PC-9 (cell line): ENCODE results near the gene DNAI4. TPM values are rescaled to one million over a fixed set of nuclear protein-coding genes. Genes with fewer than 3 reads are reported as not detected.

ENCODE experiments used
- BruUV-seq: library from RNA; stranded (reverse); fragments of 400-500 nt; replicated peaks from 2 replicates; lab custom pipeline; 2021; lab: Mats Ljungman, UMichigan
- CTCF ChIA-PET: fragments of 300-600 bp; sonication (Branson Sonifier 250); formaldehyde crosslinking; loops from one replicate; lab custom pipeline; 2022; ENCODE audit warnings: antibody characterized with exemption; lab: Charles Lee
- POLR2A ChIA-PET: fragments of 300-600 bp; sonication (Branson Sonifier 250); formaldehyde crosslinking; loops from one replicate; lab custom pipeline; 2022; ENCODE audit warnings: antibody characterized with exemption; ENCODE audit not compliant: unreplicated experiment; lab: Charles Lee
- DNase-seq, 2 experiments: peaks; one replicate each; pipeline versions ENCODE4 v3.0.0 to v3.0.0-alpha.2; 2015 to 2022; ENCODE audit warnings: mixed read lengths in 1 of 2
- H2AFZ ChIP-seq: fragments of 200-600 bp; sonication (generic); 2 replicates; pipeline ENCODE4 v1.8.1; 2017; ENCODE audit warnings: antibody characterized with exemption
- H3F3A ChIP-seq: fragments of 200-600 bp; sonication (generic); 2 replicates; pipeline ENCODE4 v1.8.1; 2017; ENCODE audit warnings: antibody characterized with exemption, mild to moderate bottlenecking, low read depth; ENCODE audit not compliant: insufficient read depth
- H3K27ac ChIP-seq: fragments of 200-600 bp; sonication (generic); 2 replicates; pipeline ENCODE4 v1.6.1; 2016; ENCODE audit warnings: mixed run types
- H3K27me3 ChIP-seq: fragments of 200-600 bp; sonication (generic); 2 replicates; pipeline ENCODE4 v1.6.1; 2016; ENCODE audit warnings: low read depth, mixed run types; ENCODE audit not compliant: insufficient read depth
- H3K36me3 ChIP-seq: fragments of 200-600 bp; sonication (generic); 2 replicates; pipeline ENCODE4 v1.6.1; 2016; ENCODE audit warnings: low read depth, mixed run types
- H3K4me1 ChIP-seq: fragments of 200-600 bp; sonication (generic); replicated peaks from 2 replicates; pipeline ENCODE4 v1.6.1; 2016; ENCODE audit warnings: mixed run types; ENCODE audit not compliant: insufficient read depth
- H3K4me2 ChIP-seq: fragments of 200-600 bp; sonication (generic); 2 replicates; pipeline ENCODE4 v1.6.1; 2017; ENCODE audit warnings: mixed run types
- H3K4me3 ChIP-seq: fragments of 200-600 bp; sonication (generic); 2 replicates; pipeline ENCODE4 v1.6.1; 2016; ENCODE audit warnings: mixed run types
- H3K79me2 ChIP-seq: fragments of 200-600 bp; sonication (generic); 2 replicates; pipeline ENCODE4 v1.6.1; 2017; ENCODE audit warnings: low read depth, mixed run types
- H3K9me2 ChIP-seq: fragments of 200-600 bp; sonication (generic); 2 replicates; pipeline ENCODE4 v1.8.1; 2017; ENCODE audit warnings: mild to moderate bottlenecking; ENCODE audit not compliant: insufficient read depth
- H3K9me3 ChIP-seq: fragments of 200-600 bp; sonication (generic); 2 replicates; pipeline ENCODE4 v1.8.1; 2016; ENCODE audit warnings: low read depth; ENCODE audit not compliant: insufficient read depth
- H4K20me1 ChIP-seq: fragments of 200-600 bp; sonication (generic); 2 replicates; pipeline ENCODE4 v1.8.1; 2017; ENCODE audit not compliant: insufficient read depth
- EZH2 ChIP-seq: fragments of 200-600 bp; sonication (generic); IDR thresholded peaks from 2 replicates; pipeline ENCODE4 v1.8.0; 2017; ENCODE audit warnings: antibody characterized with exemption, low read depth
- intact Hi-C: fragments of 100-400 bp; cut with micrococcal nuclease; formaldehyde crosslinking; loops from one replicate; pipeline ENCODE4 v1.10.0; 2022; ENCODE audit not compliant: unreplicated experiment
- total RNA-seq: library from RNA; stranded (reverse); gene quantifications from 2 replicates; pipeline ENCODE4 v1.2.3, GENCODE V29; 2021
- TF ChIP-seq, protein P1 (sequence below): fragments of 200-600 bp; sonication (generic); conservative IDR thresholded peaks from 2 replicates; pipeline ENCODE4 v1.6.1; 2017; ENCODE audit warnings: mixed run types, antibody characterized with exemption, mild to moderate bottlenecking, moderate library complexity

Gene DNAI4
- total RNA-seq, 1 experiment from 2014 or later: 12.6 TPM

DNA sequence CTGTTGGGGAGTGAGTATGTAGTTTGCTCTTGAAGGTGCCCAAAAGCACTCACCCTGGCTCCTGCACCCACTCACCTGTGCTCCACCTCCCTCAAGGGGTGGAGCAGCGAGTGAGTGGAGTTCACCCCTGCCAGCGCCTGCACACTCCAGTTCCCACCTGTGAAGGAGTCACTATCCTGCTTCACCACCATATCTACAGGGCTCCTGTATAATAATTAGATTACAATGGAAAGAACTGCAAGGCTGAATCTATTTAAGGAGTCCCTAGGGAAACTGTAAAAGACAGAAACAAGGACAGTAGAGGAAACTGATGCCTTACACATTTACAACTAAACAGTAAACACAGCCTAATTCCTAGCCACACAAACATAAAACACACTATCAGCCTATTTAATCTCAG, 4.1 kb downstream of the DNAI4 start:
- CTCF ChIA-PET: no interaction called here
- H3K4me3 ChIP-seq: no peak overlapping the region
- H3K27me3 ChIP-seq: no peaks in the 10 kb centered on the region
- no peak overlapping the region for H2AFZ ChIP-seq
- DNase-seq: no peak
- no peaks in the 10 kb centered on the region for H3K9me3 ChIP-seq
- no peaks in the 10 kb centered on the region for H3K36me3 ChIP-seq
- peaks cover 19% of the 10 kb centered on the region for H3K4me1 ChIP-seq
- no peak overlapping the region for H3K27ac ChIP-seq
- H4K20me1 ChIP-seq: no peaks in the 10 kb centered on the region
- no peaks in the 10 kb centered on the region for H3K9me2 ChIP-seq
- POLR2A ChIA-PET: interaction anchor here (0.7 kb wide), 1 partner anchor 77 kb away, joined by 8 read pairs; no protein-coding TSS in a partner anchor
- TF ChIP-seq EZH2: no peak
- TF ChIP-seq, protein P1, sequence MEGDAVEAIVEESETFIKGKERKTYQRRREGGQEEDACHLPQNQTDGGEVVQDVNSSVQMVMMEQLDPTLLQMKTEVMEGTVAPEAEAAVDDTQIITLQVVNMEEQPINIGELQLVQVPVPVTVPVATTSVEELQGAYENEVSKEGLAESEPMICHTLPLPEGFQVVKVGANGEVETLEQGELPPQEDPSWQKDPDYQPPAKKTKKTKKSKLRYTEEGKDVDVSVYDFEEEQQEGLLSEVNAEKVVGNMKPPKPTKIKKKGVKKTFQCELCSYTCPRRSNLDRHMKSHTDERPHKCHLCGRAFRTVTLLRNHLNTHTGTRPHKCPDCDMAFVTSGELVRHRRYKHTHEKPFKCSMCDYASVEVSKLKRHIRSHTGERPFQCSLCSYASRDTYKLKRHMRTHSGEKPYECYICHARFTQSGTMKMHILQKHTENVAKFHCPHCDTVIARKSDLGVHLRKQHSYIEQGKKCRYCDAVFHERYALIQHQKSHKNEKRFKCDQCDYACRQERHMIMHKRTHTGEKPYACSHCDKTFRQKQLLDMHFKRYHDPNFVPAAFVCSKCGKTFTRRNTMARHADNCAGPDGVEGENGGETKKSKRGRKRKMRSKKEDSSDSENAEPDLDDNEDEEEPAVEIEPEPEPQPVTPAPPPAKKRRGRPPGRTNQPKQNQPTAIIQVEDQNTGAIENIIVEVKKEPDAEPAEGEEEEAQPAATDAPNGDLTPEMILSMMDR: no peak
- H3K4me2 ChIP-seq: no peak overlapping the region
- BruUV-seq: no TSS peak
- H3K79me2 ChIP-seq: peaks cover 37% of the 10 kb centered on the region
- intact Hi-C loops: no loop called here
- H3F3A ChIP-seq: peaks cover 3% of the 10 kb centered on the region; the same call in 1 of the 2 replicates

DNA sequence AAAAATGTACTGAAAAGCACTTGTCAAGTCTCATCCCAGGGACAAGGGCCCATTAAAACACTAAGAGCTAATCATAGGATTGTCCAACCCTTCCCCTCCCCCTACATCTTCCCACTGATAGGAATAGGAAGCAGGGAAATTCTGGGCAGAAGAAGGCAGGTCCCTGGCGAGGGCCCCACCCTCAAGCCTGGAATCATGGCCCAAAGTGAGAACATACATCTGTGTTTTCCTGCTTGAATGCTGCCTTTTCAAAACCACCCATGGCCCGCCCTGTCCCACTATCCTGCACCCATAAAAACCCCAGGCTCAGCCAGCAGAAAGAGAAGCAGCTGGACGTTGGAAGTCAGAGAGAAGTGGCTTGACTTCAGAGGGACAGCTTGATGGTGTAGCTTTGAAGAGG, 4.8 kb downstream of the DNAI4 start:
- Histone ChIP-seq H3K4me2 (no peak overlapping the region), H2AFZ (no peak overlapping the region), H3K27ac (no peak overlapping the region), H3K27me3 (no peaks in the 10 kb centered on the region), H3K9me3 (no peaks in the 10 kb centered on the region), H3F3A (no peaks in the 10 kb centered on the region), H3K36me3 (no peaks in the 10 kb centered on the region), H3K4me1 (peaks cover 19% of the 10 kb centered on the region), H3K79me2 (peaks cover 37% of the 10 kb centered on the region), H3K9me2 (no peaks in the 10 kb centered on the region), H4K20me1 (no peaks in the 10 kb centered on the region), H3K4me3 (no peak overlapping the region)
- DNase-seq: no peak
- intact Hi-C loops: no loop called here
- CTCF ChIA-PET: no interaction called here
- TF ChIP-seq, protein P1: no peak
- TF ChIP-seq EZH2: no peak
- POLR2A ChIA-PET: interaction anchor here (0.7 kb wide), 1 partner anchor 77 kb away, joined by 8 read pairs; no protein-coding TSS in a partner anchor
- no TSS peak for BruUV-seq

GRCh38 chr1:66919063-66919462, 5.6 kb downstream of the DNAI4 start:
- CTCF ChIA-PET: interaction anchor here (0.6 kb wide), 1 partner anchor 513 kb away, joined by 9 read pairs; no protein-coding TSS in a partner anchor
- no TSS peak for BruUV-seq

More at GRCh38 chr1:66919063-66919462, 5.6 kb downstream of the DNAI4 start:
- Histone ChIP-seq H3F3A (no peaks in the 10 kb centered on the region), H2AFZ (no peak overlapping the region), H4K20me1 (no peaks in the 10 kb centered on the region), H3K4me3 (no peak overlapping the region), H3K27me3 (no peaks in the 10 kb centered on the region), H3K36me3 (no peaks in the 10 kb centered on the region), H3K9me3 (no peaks in the 10 kb centered on the region), H3K9me2 (no peaks in the 10 kb centered on the region), H3K79me2 (peaks cover 32% of the 10 kb centered on the region), H3K4me1 (peaks cover 19% of the 10 kb centered on the region), H3K4me2 (no peak overlapping the region), H3K27ac (no peak overlapping the region)
- intact Hi-C loops: no loop called here
- TF ChIP-seq, protein P1: no peak
- POLR2A ChIA-PET: no interaction called here
- DNase-seq: no peak
